HG03575 (cell line): Measurements from ENCODE around the gene SLC2A4.

ENCODE experiments used
- ATAC-seq: cut with Tn5 transposase; IDR thresholded peaks from one replicate; pipeline ENCODE4 v1.9.1; 2021; ENCODE audit not compliant: unreplicated experiment, insufficient number of reproducible peaks, low FRiP score; ENCODE audit errors: extremely low read depth

Gene SLC2A4

GRCh38 chr17:7314719-7315569 is 33.4 kb downstream of the SLC2A4 start, which contains the start of gene GPS2:
Gene GPS2 (minus strand): TSS chr17:7315360. CDS start chr17:7315052, 308 bp downstream.
- no peak for ATAC-seq

- ATAC-seq = no peak
Measured at GRCh38 chr17:7315570-7316235, 34.2 kb downstream of the SLC2A4 start.

- ATAC-seq = no peak
Measured at GRCh38 chr17:7317161-7317803, 35.8 kb downstream of the SLC2A4 start.

- no peak for ATAC-seq
Measured at GRCh38 chr17:7318121-7318860, 36.8 kb downstream of the SLC2A4 start.

GRCh38 chr17:7321466-7321865 is 39.9 kb downstream of the SLC2A4 start:
- no peak for ATAC-seq

DNA sequence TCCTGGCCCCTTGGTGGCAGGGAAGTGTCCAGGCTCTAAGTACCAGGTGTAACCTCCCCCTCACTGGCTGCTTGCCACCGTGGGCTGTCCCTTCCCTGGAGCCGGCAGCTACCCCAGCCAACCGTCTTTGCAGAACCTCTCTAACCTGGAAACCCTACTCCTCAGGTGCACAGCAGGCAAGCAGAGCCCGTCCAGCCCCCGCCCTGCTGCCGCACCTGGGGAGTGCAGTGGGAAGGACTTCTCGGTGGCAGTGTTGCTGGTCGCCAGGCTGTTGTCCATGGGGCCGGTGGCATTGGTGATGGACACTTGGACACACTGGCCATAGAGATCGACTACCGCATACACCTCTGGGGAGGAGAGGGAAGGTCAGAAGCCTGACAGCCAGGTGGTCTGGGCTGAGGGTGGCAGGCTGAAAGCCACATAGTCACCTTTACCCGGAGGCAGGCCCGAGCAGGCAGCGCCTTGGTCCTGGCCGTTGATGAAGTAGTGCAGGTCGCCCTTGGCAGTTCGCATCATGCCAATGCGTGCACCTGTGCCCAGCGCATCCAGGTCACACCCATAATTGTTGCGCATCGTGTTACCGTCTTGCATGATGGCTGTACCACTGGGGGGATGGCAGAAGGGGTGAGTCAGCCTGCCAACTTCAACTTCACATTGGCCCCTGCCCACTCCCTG is 41.1 kb downstream of the SLC2A4 start:
- ATAC-seq = no peak

GRCh38 chr17:7323731-7324437 is 42.4 kb downstream of the SLC2A4 start:
- no peak for ATAC-seq

DNA sequence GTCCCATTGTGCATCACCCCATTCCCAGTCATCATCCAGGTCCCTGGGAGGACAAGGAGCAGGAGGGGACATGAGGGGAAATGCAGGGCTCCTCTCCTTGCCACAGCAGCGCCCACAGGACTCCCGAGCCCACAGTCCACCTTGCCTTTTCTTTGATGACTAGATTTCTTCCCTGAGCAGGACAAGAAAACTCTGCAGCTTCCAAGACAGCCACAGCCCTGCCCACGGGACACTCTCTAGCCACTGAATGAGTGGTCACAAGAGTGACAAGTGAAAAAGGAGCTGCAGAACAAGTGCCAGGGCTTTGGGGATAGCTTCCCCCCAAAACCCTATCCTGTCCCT is 42.9 kb downstream of the SLC2A4 start:
- ATAC-seq = no peak

- ATAC-seq = no peak
Measured at GRCh38 chr17:7325031-7325528, 43.6 kb downstream of the SLC2A4 start.

- no peak for ATAC-seq
Measured at GRCh38 chr17:7326186-7326585, 44.7 kb downstream of the SLC2A4 start.

DNA sequence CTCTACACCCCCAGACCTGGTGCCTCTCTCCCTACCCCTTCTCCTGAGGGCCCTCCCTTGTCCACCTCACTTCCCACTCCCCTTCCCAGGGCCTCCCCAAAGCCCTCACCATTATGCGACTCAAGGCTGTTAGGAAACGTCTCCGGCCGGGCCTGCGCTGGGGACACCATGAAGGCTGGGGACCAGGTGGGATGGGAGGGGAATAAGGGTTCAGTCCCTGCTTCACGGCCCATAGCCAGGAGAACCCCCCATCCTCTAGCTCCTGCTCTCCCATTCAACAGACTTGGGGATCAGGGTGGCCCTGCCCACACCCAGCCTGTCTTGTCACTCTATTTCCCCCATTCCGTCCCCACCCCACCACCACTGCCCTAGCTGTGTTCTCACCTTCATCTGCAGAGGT is 45.5 kb downstream of the SLC2A4 start:
- no peak for ATAC-seq

DNA sequence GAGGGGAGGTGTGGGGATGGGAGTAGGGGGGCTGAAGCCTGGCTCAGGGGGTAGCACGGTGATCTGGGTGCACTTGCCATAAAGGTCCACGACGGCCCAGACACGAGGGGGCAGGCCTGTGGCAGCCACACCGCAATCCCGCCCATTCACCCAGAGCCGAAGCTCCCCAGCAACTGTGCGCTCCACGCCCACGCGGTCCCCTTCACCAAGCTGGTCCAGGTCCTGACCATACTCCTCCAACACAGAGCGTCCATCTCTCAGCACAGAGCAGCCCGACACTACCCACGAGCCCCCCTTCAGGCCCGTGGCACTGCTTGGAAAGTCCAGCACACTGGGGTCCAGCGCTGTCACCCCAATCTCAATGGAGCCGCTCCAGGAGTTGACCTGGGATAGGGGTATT is 46.0 kb downstream of the SLC2A4 start:
- ATAC-seq = no peak

DNA sequence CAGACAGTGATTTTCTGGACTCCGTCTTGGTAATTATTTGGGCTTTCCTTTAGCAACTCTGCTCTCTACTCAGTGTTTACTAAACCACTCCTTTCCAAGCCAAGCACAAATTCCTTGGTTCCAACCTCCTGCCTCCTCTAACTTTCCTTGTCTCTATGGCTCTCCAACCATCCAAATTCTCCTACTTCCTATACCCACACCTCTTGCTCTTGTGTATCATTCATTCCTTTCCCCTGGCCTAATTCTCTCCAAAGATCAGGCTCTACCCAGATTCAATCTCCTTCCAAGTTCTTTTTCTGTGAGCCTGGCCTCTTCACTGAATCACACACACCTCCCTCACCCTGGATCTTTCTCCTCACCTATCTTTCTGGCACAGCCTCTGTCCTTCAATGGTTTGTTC is 46.5 kb downstream of the SLC2A4 start:
- ATAC-seq = no peak

GRCh38 chr17:7328840-7329373 is 47.4 kb downstream of the SLC2A4 start, which contains the start of gene NEURL4:
Gene NEURL4 (minus strand): TSS chr17:7329335. CDS start chr17:7329312, 23 bp downstream.
- ATAC-seq = no peak

- ATAC-seq = no peak
Measured at GRCh38 chr17:7329374-7329996, 48.0 kb downstream of the SLC2A4 start.

GRCh38 chr17:7329997-7330637 is 48.6 kb downstream of the SLC2A4 start:
- ATAC-seq = no peak

- ATAC-seq = no peak
Measured at GRCh38 chr17:7330638-7331015, 49.1 kb downstream of the SLC2A4 start.
